Epithelial cell of proximal tubule (primary cell): ENCODE results near the gene DUSP22. TPM values are rescaled to one million over a fixed set of nuclear protein-coding genes. Genes with fewer than 3 reads are reported as not detected.
"Not testable (repeated sequence)": the region's sequence is repeated elsewhere in the genome, so short reads cannot be mapped to it uniquely, and the experiment has no call there.

Source experiments
- DNase-seq: peaks from one replicate; pipeline ENCODE4 v3.0.0-alpha.2; 2011; ENCODE audit warnings: low read depth
- H3K4me3 ChIP-seq: 2 replicates; pipeline ENCODE4 v1.5.1; 2011; ENCODE audit warnings: low read depth, mild to moderate bottlenecking, low read length
- total RNA-seq: library from RNA; depleted of rRNA; stranded (reverse); fragments of >200 nt; gene quantifications from 2 replicates; pipeline ENCODE4 v1.2.3, GENCODE V29; 2015
- TF ChIP-seq, protein P1 (sequence below): conservative IDR thresholded peaks from 2 replicates; pipeline ENCODE4 v1.5.1; 2012; ENCODE audit warnings: low read depth, mild to moderate bottlenecking, low read length

Gene DUSP22
- total RNA-seq, 1 donor from 2014 or later: 25.3 TPM

DNA sequence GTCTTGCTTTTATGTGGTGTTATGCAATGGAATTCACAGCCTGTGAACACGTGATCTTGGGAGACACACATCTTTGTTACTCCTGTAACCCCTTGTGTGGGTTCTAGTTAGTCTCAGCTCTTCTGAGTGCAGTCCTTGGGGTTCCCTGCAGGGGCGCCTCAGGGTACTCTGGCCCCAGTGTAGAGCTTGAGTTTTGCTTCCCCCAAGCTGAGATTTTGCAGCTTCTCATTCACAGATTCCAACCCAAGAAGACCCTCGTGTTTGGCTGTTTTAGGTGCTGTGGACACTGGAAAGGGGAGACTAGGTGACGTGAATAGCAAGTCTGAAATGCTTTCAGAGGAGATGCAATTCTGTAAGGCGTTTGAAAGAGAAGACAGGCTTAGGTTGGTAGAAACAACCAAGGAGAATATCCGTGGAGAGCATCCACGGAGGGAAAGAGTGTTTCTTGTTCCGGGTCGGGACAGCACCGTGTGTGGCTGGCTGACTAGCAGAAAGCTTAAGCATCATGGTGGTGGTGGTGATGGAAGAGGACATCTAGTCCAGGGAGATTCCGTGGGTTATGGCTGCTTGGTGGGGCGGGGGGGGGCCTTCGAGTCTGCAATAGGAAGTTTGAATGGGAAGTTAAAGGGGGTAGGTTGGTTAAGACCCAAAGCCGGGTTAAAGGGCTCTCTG is 30.1 kb downstream of the DUSP22 start:
- DNase-seq: no peak
- TF ChIP-seq, protein P1, sequence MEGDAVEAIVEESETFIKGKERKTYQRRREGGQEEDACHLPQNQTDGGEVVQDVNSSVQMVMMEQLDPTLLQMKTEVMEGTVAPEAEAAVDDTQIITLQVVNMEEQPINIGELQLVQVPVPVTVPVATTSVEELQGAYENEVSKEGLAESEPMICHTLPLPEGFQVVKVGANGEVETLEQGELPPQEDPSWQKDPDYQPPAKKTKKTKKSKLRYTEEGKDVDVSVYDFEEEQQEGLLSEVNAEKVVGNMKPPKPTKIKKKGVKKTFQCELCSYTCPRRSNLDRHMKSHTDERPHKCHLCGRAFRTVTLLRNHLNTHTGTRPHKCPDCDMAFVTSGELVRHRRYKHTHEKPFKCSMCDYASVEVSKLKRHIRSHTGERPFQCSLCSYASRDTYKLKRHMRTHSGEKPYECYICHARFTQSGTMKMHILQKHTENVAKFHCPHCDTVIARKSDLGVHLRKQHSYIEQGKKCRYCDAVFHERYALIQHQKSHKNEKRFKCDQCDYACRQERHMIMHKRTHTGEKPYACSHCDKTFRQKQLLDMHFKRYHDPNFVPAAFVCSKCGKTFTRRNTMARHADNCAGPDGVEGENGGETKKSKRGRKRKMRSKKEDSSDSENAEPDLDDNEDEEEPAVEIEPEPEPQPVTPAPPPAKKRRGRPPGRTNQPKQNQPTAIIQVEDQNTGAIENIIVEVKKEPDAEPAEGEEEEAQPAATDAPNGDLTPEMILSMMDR: no peak
- H3K4me3 ChIP-seq: no peak overlapping the region

DNA sequence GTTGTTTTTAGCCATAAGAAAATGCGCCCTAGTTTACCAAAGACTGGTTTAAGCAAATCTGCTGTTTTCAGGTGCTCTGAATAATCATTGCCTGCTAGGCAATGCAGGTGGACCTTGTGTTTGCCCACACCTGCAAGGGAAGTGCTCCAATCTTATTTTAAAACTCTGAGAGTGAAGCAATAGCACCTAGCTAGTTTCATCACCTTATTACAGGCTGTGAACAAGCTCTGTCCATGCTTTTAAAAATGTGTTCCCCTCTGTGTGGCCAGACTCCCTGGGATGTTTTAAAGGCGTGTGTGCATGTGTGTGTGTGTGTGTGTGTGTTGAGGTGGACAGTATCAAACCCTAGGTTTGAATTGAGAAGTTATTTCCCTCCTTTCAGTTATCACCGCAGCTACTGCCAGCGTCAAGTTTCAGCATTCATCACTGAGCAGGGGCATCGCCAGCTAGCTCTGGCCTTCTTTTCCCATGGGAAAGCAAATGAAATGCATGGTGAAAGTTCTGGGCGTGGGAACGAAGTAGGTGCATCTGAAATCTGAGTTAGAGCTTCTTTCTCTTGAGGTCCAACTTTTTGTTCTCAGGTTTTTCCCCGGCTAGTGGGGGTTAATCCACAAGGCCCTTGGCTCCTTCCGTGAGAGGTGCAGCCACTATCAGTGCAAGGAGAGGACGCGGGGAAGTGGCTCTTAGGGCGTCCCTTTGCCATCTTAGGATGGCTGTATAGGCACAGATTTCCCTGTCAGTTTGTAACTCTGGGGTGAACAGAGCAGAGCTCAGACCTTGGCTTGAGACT is 30.8 kb downstream of the DUSP22 start:
- TF ChIP-seq, protein P1: no peak
- no peak overlapping the region for H3K4me3 ChIP-seq
- no peak for DNase-seq

DNA sequence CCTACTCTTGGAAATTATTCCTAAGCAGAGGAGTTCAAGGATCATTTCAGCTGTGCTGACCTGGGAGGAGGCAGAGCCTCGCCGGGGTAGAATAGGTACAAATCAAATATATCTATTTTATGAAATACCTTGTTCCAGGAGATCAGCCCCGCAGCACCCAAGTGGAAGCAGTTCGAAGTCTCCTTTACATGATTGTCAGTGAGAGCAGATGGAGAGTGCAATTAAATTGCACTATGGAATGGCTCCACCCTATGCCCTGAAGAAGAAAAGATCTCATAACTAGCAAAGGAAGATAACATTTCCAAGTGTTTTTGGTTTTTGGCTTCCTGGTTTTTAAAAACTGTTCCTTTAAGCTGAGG is 31.4 kb downstream of the DUSP22 start:
- no peak for DNase-seq
- no peak overlapping the region for H3K4me3 ChIP-seq
- TF ChIP-seq, protein P1: no peak

DNA sequence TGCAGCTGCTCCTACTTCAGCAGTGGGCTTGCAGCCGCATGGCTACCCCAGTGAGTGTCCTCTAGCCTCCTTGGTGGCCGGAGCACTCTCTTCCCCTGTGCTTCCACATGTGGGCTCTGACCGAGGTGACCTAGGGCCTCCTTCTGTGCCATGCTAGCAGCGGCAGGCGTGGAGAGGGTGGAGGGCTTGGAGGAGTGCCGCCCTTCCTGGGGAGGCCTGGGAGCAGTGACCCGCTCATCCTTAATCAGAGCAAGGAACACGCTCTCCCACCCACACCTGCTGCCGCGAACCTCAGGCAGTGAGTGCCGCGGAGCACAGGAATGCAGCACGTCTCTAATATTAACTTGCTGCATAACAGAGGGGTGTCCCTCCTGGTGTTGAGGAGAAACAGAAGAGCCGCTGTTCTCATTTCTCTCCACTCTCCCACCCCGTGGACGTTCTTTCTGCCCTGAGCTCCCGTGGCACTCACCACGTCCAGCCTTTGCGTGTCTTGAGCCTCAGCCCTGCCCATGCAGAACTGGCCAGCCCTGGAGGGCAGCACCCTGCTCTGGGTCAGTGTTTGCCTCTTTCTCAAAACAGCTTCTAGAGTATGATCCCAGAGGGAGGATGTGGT is 31.9 kb downstream of the DUSP22 start:
- TF ChIP-seq, protein P1: no peak
- DNase-seq: no peak

DNA sequence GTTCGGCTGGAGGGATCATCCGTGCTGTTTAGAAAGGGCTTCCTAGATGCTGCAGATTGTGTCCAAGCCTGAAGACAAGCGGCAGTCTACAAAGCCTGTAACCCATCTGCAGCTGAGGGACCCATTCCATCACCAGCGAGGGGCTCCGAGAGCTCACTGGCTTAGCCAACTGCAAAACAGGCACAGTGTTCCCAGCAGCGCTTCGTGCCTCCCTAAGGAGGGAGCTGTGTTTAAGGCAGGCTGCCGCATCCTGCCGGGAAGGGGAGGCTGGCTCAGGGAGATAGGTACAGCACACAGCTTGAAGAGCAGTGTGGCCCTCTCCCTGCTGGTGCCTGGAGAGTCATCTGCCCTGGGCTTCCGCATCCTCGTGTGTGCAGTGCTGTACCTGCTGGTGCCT is 32.4 kb downstream of the DUSP22 start:
- H3K4me3 ChIP-seq: no peak overlapping the region
- TF ChIP-seq, protein P1: no peak
- DNase-seq: no peak

More for the DNA sequence above, 31.9 kb downstream of the DUSP22 start:
- no peak overlapping the region for H3K4me3 ChIP-seq

DNA sequence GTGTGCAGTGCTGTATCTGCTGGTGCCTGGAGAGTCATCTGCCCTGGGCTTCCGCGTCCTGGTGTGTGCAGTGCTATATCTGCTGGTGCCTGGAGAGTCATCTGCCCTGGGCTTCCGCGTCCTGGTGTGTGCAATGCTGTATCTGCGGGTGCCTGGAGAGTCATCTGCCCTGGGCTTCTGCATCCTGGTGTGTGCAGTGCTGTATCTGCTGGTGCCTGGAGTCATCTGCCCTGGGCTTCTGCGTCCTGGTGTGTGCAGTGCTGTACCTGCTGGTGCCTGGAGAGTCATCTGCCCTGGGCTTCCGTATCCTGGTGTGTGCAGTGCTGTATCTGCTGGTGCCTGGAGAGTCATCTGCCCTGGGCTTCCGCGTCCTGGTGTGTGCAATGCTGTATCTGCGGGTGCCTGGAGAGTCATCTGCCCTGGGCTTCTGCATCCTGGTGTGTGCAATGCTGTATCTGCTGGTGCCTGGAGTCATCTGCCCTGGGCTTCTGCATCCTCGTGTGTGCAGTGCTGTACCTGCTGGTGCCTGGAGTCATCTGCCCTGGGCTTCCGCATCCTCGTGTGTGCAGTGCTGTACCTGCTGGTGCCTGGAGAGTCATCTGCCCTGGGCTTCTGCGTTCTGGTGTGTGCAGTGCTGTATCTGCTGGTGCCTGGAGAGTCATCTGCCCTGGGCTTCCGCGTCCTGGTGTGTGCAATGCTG is 33.0 kb downstream of the DUSP22 start:
- not testable (repeated sequence) for DNase-seq, H3K4me3 ChIP-seq

DNA sequence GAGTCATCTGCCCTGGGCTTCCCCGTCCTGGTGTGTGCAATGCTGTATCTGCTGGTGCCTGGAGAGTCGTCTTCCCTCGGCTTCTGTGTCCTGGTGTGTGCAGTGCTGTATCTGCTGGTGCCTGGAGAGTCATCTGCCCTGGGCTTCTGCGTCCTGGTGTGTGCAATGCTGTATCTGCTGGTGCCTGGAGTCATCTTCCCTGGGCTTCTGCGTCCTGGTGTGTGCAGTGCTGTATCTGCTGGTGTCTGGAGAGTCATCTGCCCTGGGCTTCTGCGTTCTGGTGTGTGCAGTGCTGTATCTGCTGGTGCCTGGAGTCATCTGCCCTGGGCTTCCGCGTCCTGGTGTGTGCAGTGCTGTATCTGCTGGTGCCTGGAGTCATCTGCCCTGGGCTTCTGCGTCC is 33.8 kb downstream of the DUSP22 start:
- not testable (repeated sequence) for DNase-seq

More for the DNA sequence above, 33.8 kb downstream of the DUSP22 start:
- H3K4me3 ChIP-seq: not testable (repeated sequence)
